Stomach (tissue), 9 donors: ENCODE data around the gene ZBTB7B. TPM values are rescaled to one million over a fixed set of nuclear protein-coding genes. Genes with fewer than 3 reads are reported as not detected.

Experiments
- DNase-seq, 2 donors: peaks; one replicate each; pipeline versions ENCODE4 v3.0.0 to v3.0.0-alpha.2; 2013 to 2019
- H3K27ac ChIP-seq, 5 donors: fragments of 200-600 bp in 4 of 5; sonication (generic) in 4 of 5; one replicate each; pipeline ENCODE4 v1.5.1; 2013 to 2019; ENCODE audit warnings: mild to moderate bottlenecking in 1 of 5, moderate library complexity in 1 of 5
- H3K27me3 ChIP-seq, 3 donors: fragments of 200-600 bp; sonication (generic); one replicate each; pipeline ENCODE4 v1.5.1; 2017 to 2019; ENCODE audit warnings: mixed run types in 1 of 3
- H3K36me3 ChIP-seq, 4 donors: fragments of 200-600 bp; sonication (generic); 1 replicate in 3 of 4; 2 replicates in 1 of 4; pipeline ENCODE4 v1.5.1; 2016 to 2019
- H3K4me1 ChIP-seq, 4 donors: fragments of 200-600 bp; sonication (generic); one replicate each; pipeline ENCODE4 v1.5.1; 2016 to 2019
- H3K4me3 ChIP-seq, 4 donors: fragments of 200-600 bp; sonication (generic) in 3 of 4; one replicate each; pipeline ENCODE4 v1.5.1; 2016 to 2019; ENCODE audit warnings: mild to moderate bottlenecking in 1 of 4
- H3K9me3 ChIP-seq, 4 donors: fragments of 200-600 bp; sonication (generic); one replicate each; pipeline ENCODE4 v1.5.1; 2016 to 2019
- CTCF ChIP-seq, 7 experiments: fragments of 450-650 bp in 4 of 7; fragments of 200-600 bp in 3 of 7; sonication (generic) in 3 of 7; IDR thresholded peaks; one replicate each; pipeline ENCODE4 v1.5.1; 2016 to 2019; ENCODE audit warnings: antibody characterized with exemption in 7 of 7, control low read depth in 2 of 7, mild to moderate bottlenecking in 1 of 7
- EP300 ChIP-seq: sonication (generic); formaldehyde crosslinking; IDR thresholded peaks from one replicate; pipeline ENCODE4 v1.6.1; 2017; ENCODE audit warnings: antibody characterized with exemption
- POLR2A ChIP-seq, 4 donors: fragments of 450-650 bp; IDR thresholded peaks; one replicate each; pipeline ENCODE4 v1.6.1; 2016; ENCODE audit warnings: antibody characterized with exemption in 4 of 4, control low read depth in 2 of 4, mild to moderate bottlenecking in 1 of 4, moderate library complexity in 1 of 4
- POLR2AphosphoS5 ChIP-seq, 3 donors: sonication (generic); formaldehyde crosslinking; IDR thresholded peaks; one replicate each; pipeline ENCODE4 v1.6.1; 2016; ENCODE audit warnings: antibody characterized with exemption in 3 of 3
- WGBS, 5 donors: extraction: QIAGEN DNeasy Blood & Tissue Kit in 3 of 5; methylation state at CpG; one replicate each; pipeline versions ENCODE4 v1.1.5 to v1.1.7; 2013 to 2018; 5-methylcytosine and 5-hydroxymethylcytosine counted together
- intact Hi-C: fragments of 100-400 bp; cut with DNase I; formaldehyde crosslinking; loops from one replicate; pipeline ENCODE4 v1.15.1; 2023; ENCODE audit warnings: low total_unique reads
- polyA plus RNA-seq, 3 donors: library from polyadenylated mRNA; stranded (reverse); fragments of 200-250 nt; gene quantifications; one replicate each; pipeline ENCODE4 v1.2.3, GENCODE V29; 2013
- total RNA-seq, 5 donors: library from RNA; depleted of rRNA; stranded (reverse); fragments of >200 nt; gene quantifications; one replicate each; pipeline versions ENCODE4 v1.1.0 to v1.2.3, GENCODE V29; 2014 to 2016
- donor health status: healthy with polysubstance abuse.
- donor health status: Bipolar disorder and iron deficiency.
- donor health status: healthy.

The ZBTB7B gene
- total and polyA plus RNA-seq, 8 donors: 29.6 to 134 (median 38.1) TPM

- WGBS, 5 donors: 52 to 72% (median 57%) methylated on average over 5 of the region's 5 CpGs
- H3K36me3 ChIP-seq: peaks cover 22 to 44% (median 36%) of the 10 kb centered on the region in 4 donors
- peak overlapping the region in 2 of 4 donors; percentile 42 to 47 for H3K4me3 ChIP-seq
- H3K4me1 ChIP-seq: peaks cover 79 to 100% (median 95%) of the 10 kb centered on the region in 4 donors
- intact Hi-C loops: loop anchor here (10.0 kb wide), 1 partner anchor 46 kb away; the partner anchor contains the start of gene PYGO2
- no peak for DNase-seq
- no peaks in the 10 kb centered on the region for H3K27me3 ChIP-seq
- no peaks in the 10 kb centered on the region for H3K9me3 ChIP-seq
- H3K27ac ChIP-seq: peak overlapping the region; percentile 64 to 100 (median 99)
- TF ChIP-seq POLR2A (IDR thresholded peaks at IDR 0.05): no peak
- no peak for TF ChIP-seq POLR2AphosphoS5 (IDR thresholded peaks at IDR 0.05)
- TF ChIP-seq EP300: no peak
- no peak for TF ChIP-seq CTCF (IDR thresholded peaks at IDR 0.05)
These were observed 8.4 kb downstream of the ZBTB7B start for GRCh38 chr1:155011004-155011416.

- DNase-seq: no peak
- peaks cover 78 to 100% (median 95%) of the 10 kb centered on the region in 4 donors for H3K4me1 ChIP-seq
- peak overlapping the region in 2 of 4 donors; percentile 42 to 47 for H3K4me3 ChIP-seq
- H3K27ac ChIP-seq: peak overlapping the region; percentile 64 to 100 (median 99)
- no peak for TF ChIP-seq POLR2A (IDR thresholded peaks at IDR 0.05)
- no peaks in the 10 kb centered on the region for H3K9me3 ChIP-seq
- intact Hi-C loops: loop anchor here (10.0 kb wide), 1 partner anchor 47 kb away; the partner anchor contains the start of gene PYGO2
- H3K27me3 ChIP-seq: no peaks in the 10 kb centered on the region
- 60 to 78% (median 67%) methylated on average over 3 to 6 of the region's 6 CpGs for WGBS, 5 donors
- H3K36me3 ChIP-seq: peaks cover 27 to 49% (median 41%) of the 10 kb centered on the region in 4 donors
These were observed 8.9 kb downstream of the ZBTB7B start for GRCh38 chr1:155011437-155012025.

GRCh38 chr1:155012026-155012546, 9.5 kb downstream of the ZBTB7B start:
- no peaks in the 10 kb centered on the region for H3K9me3 ChIP-seq
- DNase-seq: peak; percentile 70 to 91
- intact Hi-C loops: loop anchor here (10.0 kb wide), 1 partner anchor 47 kb away; the partner anchor contains the start of gene PYGO2
- H3K27me3 ChIP-seq: no peaks in the 10 kb centered on the region
- H3K36me3 ChIP-seq: peaks cover 28 to 53% (median 44%) of the 10 kb centered on the region in 4 donors
- peak overlapping the region in 1 of 4 donors; percentile 47 for H3K4me3 ChIP-seq
- H3K27ac ChIP-seq: peak overlapping the region; percentile 64 to 100 (median 99)
- WGBS, 5 donors: 12 to 32% (median 15%) methylated on average over 9 of the region's 9 CpGs
- peaks cover 78 to 100% (median 95%) of the 10 kb centered on the region in 4 donors for H3K4me1 ChIP-seq
- TF ChIP-seq EP300 (no peak), POLR2A (IDR thresholded peaks at IDR 0.05) (no peak), POLR2AphosphoS5 (IDR thresholded peaks at IDR 0.05) (no peak), CTCF (IDR thresholded peaks at IDR 0.05) (no peak)

- Histone ChIP-seq H3K27me3 (no peaks in the 10 kb centered on the region), H3K4me3 (peak overlapping the region in 1 of 4 donors; percentile 47), H3K27ac (peak overlapping the region; percentile 63 to 100 (median 99)), H3K4me1 (peaks cover 75 to 98% (median 95%) of the 10 kb centered on the region in 4 donors), H3K36me3 (peaks cover 28 to 53% (median 44%) of the 10 kb centered on the region in 4 donors), H3K9me3 (no peaks in the 10 kb centered on the region)
- TF ChIP-seq CTCF (IDR thresholded peaks at IDR 0.05): no peak
- TF ChIP-seq POLR2AphosphoS5 (IDR thresholded peaks at IDR 0.05): no peak
- TF ChIP-seq EP300: no peak
- TF ChIP-seq POLR2A (IDR thresholded peaks at IDR 0.05): no peak
- 38 to 67% (median 45%) methylated on average over 3 of the region's 3 CpGs for WGBS, 5 donors
- no peak for DNase-seq
- intact Hi-C loops: loop anchor here (10.0 kb wide), 1 partner anchor 48 kb away; the partner anchor contains the start of gene PYGO2
These were observed 10.4 kb downstream of the ZBTB7B start for GRCh38 chr1:155012776-155013602.
